Gastroesophageal sphincter (tissue), 4 donors: ENCODE measurements around the gene BBC3. TPM values are rescaled to one million over a fixed set of nuclear protein-coding genes. Genes with fewer than 3 reads are reported as not detected.
"Not testable (repeated sequence)": the region's sequence is repeated elsewhere in the genome, so short reads cannot be mapped to it uniquely, and the experiment has no call there.

Experiments used
- ATAC-seq: fragments of 150-250 bp; one replicate; pipeline ENCODE4 v1.9.1; 2016; ENCODE audit warnings: mild to moderate bottlenecking, moderate library complexity
- H3K27ac ChIP-seq, 4 donors: fragments of 200-600 bp; sonication (generic) in 3 of 4; 1 replicate in 3 of 4; 2 replicates in 1 of 4; pipeline ENCODE4 v1.5.1; 2016 to 2019
- H3K27me3 ChIP-seq: fragments of 200-600 bp; sonication (generic); one replicate; pipeline ENCODE4 v1.5.1; 2019
- H3K36me3 ChIP-seq, 2 donors: fragments of 200-600 bp; sonication (generic); one replicate each; pipeline ENCODE4 v1.5.1; 2019; ENCODE audit warnings: control low read depth in 1 of 2
- H3K4me1 ChIP-seq, 3 donors: fragments of 200-600 bp; sonication (generic); 1 replicate in 2 of 3; 2 replicates in 1 of 3; pipeline ENCODE4 v1.5.1; 2016 to 2019; ENCODE audit warnings: control low read depth in 2 of 3
- H3K4me3 ChIP-seq, 2 donors: fragments of 200-600 bp; sonication (generic); one replicate each; pipeline ENCODE4 v1.5.1; 2019; ENCODE audit warnings: mild to moderate bottlenecking in 1 of 2, moderate library complexity in 1 of 2
- H3K9me3 ChIP-seq, 3 donors: fragments of 200-600 bp; sonication (generic); one replicate each; pipeline ENCODE4 v1.5.1; 2017 to 2019; ENCODE audit warnings: control low read depth in 2 of 3
- EP300 ChIP-seq: sonication (generic); formaldehyde crosslinking; IDR thresholded peaks from one replicate; pipeline ENCODE4 v1.6.1; 2017; ENCODE audit warnings: antibody characterized with exemption, mild to moderate bottlenecking
- POLR2A ChIP-seq, 2 donors: fragments of 450-650 bp; IDR thresholded peaks; one replicate each; pipeline ENCODE4 v1.6.1; 2017; ENCODE audit warnings: antibody characterized with exemption in 2 of 2, mild to moderate bottlenecking in 2 of 2, moderate library complexity in 1 of 2
- POLR2AphosphoS5 ChIP-seq: sonication (generic); formaldehyde crosslinking; IDR thresholded peaks from one replicate; pipeline ENCODE4 v1.6.1; 2017; ENCODE audit warnings: antibody characterized with exemption
- WGBS, 2 donors: methylation state at CpG; one replicate each; pipeline ENCODE4 v1.1.5; 2018; ENCODE audit warnings: low coverage in 1 of 2; 5-methylcytosine and 5-hydroxymethylcytosine counted together
- total RNA-seq, 4 donors: library from RNA; depleted of rRNA; stranded (reverse); fragments of >200 nt; gene quantifications; one replicate each; pipeline ENCODE4 v1.1.0, GENCODE V29; 2016
- TF ChIP-seq, protein P1 (sequence below), 4 experiments: fragments of 200-600 bp in 2 of 4; fragments of 450-650 bp in 2 of 4; sonication (generic) in 1 of 4; IDR thresholded peaks; one replicate each; pipeline ENCODE4 v1.5.1; 2017 to 2019; ENCODE audit warnings: antibody characterized with exemption in 4 of 4, mild to moderate bottlenecking in 2 of 4, moderate library complexity in 2 of 4

Gene BBC3
- total RNA-seq, 4 donors from 2014 or later, result 3.6 to 11.4 (median 10.2) TPM

DNA sequence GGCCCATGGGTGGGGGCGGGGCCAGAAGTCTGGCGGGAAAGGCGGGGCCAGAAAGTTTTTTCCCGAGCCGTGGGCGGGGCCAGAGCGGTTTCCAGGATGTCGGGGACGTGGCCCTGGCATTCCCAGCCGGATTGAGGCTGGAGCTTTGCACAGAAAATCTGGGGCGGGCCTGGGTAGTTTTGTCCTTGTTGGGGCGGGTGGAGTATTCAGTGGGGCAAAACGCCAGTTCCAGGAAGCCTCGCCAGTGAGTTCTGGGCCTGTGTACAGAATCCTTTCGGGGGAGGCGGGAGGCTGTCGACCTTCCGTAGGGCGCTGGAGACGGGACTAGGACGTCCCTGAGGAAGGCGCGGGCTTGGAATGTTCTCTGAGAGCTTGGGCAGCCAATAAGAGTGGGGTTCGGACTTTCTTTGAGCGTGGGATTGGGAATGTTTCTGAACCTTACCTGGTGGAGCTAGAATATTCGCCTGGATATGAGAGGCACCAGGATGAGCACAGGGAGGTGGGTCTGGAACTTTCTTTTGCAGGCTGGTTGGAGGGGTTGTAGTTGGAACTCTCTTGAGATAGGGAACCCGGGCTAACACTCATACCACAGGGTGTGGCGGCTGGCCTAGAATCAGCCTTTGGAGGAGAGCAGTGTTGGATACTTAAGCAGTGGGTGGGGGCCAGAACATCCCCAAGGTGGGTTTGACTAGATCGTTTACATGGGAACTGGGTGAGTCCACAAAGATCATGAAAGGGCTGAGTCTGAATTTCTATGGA, 26.6 kb upstream of the BBC3 start:
- 8 to 33% methylated on average over 2 to 8 of the region's 29 CpGs for WGBS, 2 donors
- TF ChIP-seq POLR2AphosphoS5 (peak; percentile 65), POLR2A (IDR thresholded peaks at IDR 0.05) (peak in 1 of 2 donors; percentile 13), EP300 (no peak)
- TF ChIP-seq, protein P1, sequence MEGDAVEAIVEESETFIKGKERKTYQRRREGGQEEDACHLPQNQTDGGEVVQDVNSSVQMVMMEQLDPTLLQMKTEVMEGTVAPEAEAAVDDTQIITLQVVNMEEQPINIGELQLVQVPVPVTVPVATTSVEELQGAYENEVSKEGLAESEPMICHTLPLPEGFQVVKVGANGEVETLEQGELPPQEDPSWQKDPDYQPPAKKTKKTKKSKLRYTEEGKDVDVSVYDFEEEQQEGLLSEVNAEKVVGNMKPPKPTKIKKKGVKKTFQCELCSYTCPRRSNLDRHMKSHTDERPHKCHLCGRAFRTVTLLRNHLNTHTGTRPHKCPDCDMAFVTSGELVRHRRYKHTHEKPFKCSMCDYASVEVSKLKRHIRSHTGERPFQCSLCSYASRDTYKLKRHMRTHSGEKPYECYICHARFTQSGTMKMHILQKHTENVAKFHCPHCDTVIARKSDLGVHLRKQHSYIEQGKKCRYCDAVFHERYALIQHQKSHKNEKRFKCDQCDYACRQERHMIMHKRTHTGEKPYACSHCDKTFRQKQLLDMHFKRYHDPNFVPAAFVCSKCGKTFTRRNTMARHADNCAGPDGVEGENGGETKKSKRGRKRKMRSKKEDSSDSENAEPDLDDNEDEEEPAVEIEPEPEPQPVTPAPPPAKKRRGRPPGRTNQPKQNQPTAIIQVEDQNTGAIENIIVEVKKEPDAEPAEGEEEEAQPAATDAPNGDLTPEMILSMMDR (IDR thresholded peaks at IDR 0.05), result no peak
- Histone ChIP-seq H3K4me1 (peaks cover 3 to 47% (median 16%) of the 10 kb centered on the region in 3 donors), H3K36me3 (peaks cover 0 to 45% of the 10 kb centered on the region in 2 donors), H3K27ac (peak overlapping the region; percentile 70 to 99 (median 90)), H3K4me3 (peak overlapping the region; percentile 12 to 61), H3K27me3 (no peaks in the 10 kb centered on the region), H3K9me3 (no peaks in the 10 kb centered on the region)
- ATAC-seq, result peak; percentile 71

DNA sequence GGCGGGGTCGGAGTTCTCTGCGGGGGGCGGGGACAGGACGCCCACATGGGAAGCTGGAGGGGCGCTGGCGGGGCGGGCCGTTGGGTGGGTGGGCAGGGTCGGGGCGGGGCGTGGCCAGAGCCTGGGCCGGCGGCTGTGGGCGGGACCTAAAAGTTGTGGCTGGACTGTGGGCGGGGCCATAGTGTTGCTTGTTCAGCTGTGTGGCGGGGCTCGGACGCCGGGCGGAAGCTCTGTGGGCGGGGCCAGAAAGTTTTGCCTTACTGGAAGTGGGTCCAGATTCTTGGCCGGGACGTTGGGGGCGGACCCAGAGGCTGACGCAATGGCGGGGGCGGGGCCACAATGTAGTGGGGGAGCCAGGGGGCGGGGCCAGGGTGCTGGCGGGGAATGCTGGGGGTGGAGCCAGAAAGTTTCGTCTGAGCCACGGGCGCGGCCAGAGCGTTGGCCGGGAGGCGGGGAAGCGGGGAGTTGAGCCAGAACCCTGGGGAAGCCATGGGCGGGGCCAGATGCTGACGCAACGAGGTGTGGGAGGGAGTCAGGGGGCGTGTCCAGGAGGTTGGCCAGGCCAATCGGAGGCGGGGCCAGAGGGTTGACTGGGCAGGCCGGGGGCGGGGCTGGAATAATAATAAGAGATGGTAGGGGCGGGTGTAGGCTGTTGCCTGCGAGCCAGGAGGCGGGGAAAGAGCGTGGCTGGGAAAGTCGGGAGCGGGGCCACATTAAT, 25.9 kb upstream of the BBC3 start:
- H3K4me1 ChIP-seq, result peaks cover 3 to 47% (median 16%) of the 10 kb centered on the region in 3 donors
- no peaks in the 10 kb centered on the region for H3K27me3 ChIP-seq
- no peaks in the 10 kb centered on the region for H3K9me3 ChIP-seq
- no peak for TF ChIP-seq EP300
- peaks cover 0 to 37% of the 10 kb centered on the region in 2 donors for H3K36me3 ChIP-seq
- peak; percentile 86 for ATAC-seq
- WGBS, 2 donors, result 0% methylated on average over 1 to 5 of the region's 52 CpGs
- peak overlapping the region; percentile 37 to 61 for H3K4me3 ChIP-seq
- peak overlapping the region; percentile 67 to 99 (median 90) for H3K27ac ChIP-seq

DNA sequence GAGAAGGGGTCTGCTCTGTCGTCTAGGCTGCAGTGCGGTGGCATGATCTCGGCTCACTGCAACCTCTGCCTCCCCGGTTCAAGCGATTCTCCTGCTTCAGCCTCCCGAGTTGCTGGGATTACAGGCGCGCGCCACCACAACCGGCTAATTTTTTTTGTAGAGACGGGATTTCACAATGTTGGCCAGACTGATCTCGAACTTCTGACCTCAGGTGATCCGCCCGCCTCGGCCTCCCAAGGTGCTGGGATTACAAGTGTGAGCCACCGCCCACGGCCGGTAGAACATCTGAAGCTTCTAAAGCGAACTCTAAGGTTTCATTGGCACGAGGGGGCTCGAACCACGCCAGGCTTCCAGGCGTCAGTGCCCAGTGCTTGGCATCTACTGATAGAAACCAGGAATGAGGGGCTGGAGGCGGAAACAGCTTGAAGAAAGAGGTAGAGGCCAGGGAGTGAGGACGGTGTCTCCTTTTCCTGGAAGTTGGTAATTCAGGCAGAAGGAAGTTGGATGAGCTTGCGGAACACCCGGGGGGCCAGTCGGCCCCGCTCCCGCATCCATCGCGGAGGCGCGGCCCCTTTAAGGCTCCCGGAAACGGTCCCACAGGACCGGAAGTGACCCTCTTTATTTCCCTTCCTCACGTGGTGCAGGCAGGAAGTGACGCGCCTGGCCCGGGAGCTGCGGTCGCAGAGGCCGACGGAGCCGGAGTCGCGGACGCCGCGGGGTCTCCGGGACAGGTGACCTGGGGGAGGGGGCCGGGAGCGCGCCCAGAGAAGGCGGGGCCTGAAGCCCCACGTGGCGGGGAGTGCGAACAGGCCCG, 25.1 kb upstream of the BBC3 start, which contains the start of gene CCDC9:
Gene CCDC9 (plus strand): TSS at position 647 of the 814 bp plus-strand sequence. CDS start 1,876 bp downstream, outside the sequence.
- peak within 1 kb of the TSS; percentile 67 to 99 (median 90) for H3K27ac ChIP-seq
- peaks cover 3 to 47% (median 16%) of the 10 kb centered on the region in 3 donors for H3K4me1 ChIP-seq
- no peaks in the 10 kb centered on the region for H3K27me3 ChIP-seq
- peak; percentile 73 for ATAC-seq
- TF ChIP-seq, protein P1 (IDR thresholded peaks at IDR 0.05), result no peak
- TF ChIP-seq POLR2AphosphoS5 (peak; percentile 94), POLR2A (IDR thresholded peaks at IDR 0.05) (peak; percentile 83 to 95), EP300 (no peak)
- peaks cover 0 to 30% of the 10 kb centered on the region in 2 donors for H3K36me3 ChIP-seq
- no peaks in the 10 kb centered on the region for H3K9me3 ChIP-seq
- 20 to 60% methylated on average over 1 to 7 of the region's 60 CpGs for WGBS, 2 donors
- peak within 1 kb of the TSS; percentile 37 to 61 for H3K4me3 ChIP-seq

DNA sequence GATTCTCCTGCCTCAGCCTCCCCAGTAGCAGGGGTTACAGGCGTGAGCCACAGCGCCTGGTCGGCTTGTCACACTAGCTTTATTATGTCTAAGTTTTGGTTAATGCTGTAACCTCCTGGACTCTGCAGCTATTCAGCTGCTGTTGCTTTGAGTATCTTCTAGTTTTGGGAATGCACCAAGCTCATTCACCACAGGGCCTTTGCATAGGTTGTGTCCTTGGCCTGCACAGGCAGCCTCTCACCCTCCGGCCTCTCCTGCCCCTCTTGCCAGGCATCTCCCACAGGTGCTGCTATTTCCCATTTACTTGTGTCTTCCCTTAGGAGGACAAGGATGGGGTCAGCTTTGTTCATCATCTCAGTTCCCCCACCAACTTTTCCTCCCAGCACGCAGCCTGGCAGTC, 23.0 kb upstream of the BBC3 start:
- ATAC-seq, result no peak
- Histone ChIP-seq H3K4me3 (no peak overlapping the region), H3K4me1 (peaks cover 3 to 28% (median 12%) of the 10 kb centered on the region in 3 donors), H3K27ac (peak overlapping the region in 1 of 4 donors; percentile 9), H3K27me3 (no peaks in the 10 kb centered on the region), H3K9me3 (no peaks in the 10 kb centered on the region), H3K36me3 (peaks cover 0 to 8% of the 10 kb centered on the region in 2 donors)
- WGBS, 2 donors, result 86 to 94% methylated on average over 3 to 4 of the region's 5 CpGs
- TF ChIP-seq POLR2AphosphoS5 (no peak), POLR2A (IDR thresholded peaks at IDR 0.05) (no peak), EP300 (no peak)
- TF ChIP-seq, protein P1 (IDR thresholded peaks at IDR 0.05), result no peak

DNA sequence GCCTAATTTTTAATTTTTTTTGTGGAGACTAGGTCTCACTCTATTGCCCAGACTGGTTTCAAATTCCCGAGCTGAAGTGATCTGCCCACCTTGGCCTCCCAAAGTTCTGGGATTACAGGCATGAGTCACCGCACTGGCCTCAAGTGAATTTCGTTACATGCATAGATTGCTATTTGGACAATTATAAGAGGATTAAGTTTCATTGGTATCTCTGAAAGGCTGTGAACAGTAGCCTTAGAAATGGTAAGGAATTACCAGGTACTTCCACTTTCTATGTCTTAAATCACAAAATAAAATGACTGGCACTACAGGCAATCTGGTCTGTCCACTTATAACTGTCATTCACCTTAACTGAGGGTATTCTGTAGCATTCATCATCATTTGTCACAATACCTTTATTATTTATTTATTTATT, 22.5 kb upstream of the BBC3 start:
- H3K4me3 ChIP-seq, result no peak overlapping the region
- 20 to 83% methylated on average over 2 of the region's 3 CpGs for WGBS, 2 donors
- H3K36me3 ChIP-seq, result peaks cover 0 to 3% of the 10 kb centered on the region in 2 donors
- ATAC-seq, result no peak
- peak overlapping the region in 1 of 4 donors; percentile 9 for H3K27ac ChIP-seq
- no peaks in the 10 kb centered on the region for H3K27me3 ChIP-seq
- no peaks in the 10 kb centered on the region for H3K9me3 ChIP-seq
- TF ChIP-seq POLR2AphosphoS5 (no peak), POLR2A (IDR thresholded peaks at IDR 0.05) (no peak), EP300 (no peak)
- TF ChIP-seq, protein P1 (IDR thresholded peaks at IDR 0.05), result no peak
- peaks cover 3 to 23% (median 7%) of the 10 kb centered on the region in 3 donors for H3K4me1 ChIP-seq

DNA sequence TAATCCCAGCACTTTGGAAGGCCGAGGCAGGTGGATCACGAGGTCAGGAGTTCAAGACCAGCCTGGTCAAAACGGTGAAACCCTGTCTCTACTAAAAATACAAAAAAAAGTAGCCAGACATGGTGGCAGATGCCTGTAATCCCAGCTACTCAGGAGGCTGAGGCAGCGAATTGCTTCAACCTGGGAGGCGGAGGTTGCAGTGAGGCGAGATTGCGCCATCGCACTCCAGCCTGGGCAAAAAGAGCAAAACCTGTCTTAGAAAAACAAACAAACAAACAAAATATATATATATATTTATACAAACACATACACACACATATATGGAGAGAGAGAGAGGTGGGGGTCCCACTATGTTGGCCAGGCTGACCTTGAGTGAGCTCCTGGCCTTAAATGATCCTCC, 22.0 kb upstream of the BBC3 start:
- not testable (repeated sequence) for H3K36me3 ChIP-seq, H3K27ac ChIP-seq, H3K4me3 ChIP-seq, ATAC-seq, H3K9me3 ChIP-seq, H3K27me3 ChIP-seq
- H3K4me1 ChIP-seq, result peaks cover under 1 to 19% (median 3%) of the 10 kb centered on the region in 3 donors
- WGBS, 2 donors, result 75 to 77% methylated on average over 2 to 8 of the region's 8 CpGs
